HL-60 (cell line): ENCODE data around the gene HS6ST3.

ENCODE experiments used
- DNase-seq, 2 experiments: peaks; one replicate each; pipeline ENCODE4 v3.0.0-alpha.2; 2010 to 2020; ENCODE audit warnings: low read depth in 1 of 2, low spot score in 1 of 2
- H3K27ac ChIP-seq: fragments of 250-450 bp; sonication (Bioruptor Pico); replicated peaks from 2 replicates; pipeline ENCODE4 v1.5.1; 2020; ENCODE audit warnings: mild to moderate bottlenecking, moderate library complexity
- H3K27me3 ChIP-seq: fragments of 250-450 bp; sonication (Bioruptor Pico); 2 replicates; pipeline ENCODE4 v1.5.1; 2021; ENCODE audit warnings: mild to moderate bottlenecking, moderate library complexity; ENCODE audit not compliant: insufficient read depth, poor library complexity, severe bottlenecking
- H3K4me3 ChIP-seq: replicated peaks from 2 replicates; pipeline ENCODE4 v1.5.1; 2011; ENCODE audit warnings: mild to moderate bottlenecking, control low read depth, low read length; ENCODE audit not compliant: insufficient read depth
- CTCF ChIP-seq: IDR thresholded peaks from one replicate; pipeline ENCODE4 v1.5.1; 2011; ENCODE audit warnings: low read length, control low read depth, inconsistent platforms; ENCODE audit not compliant: insufficient read depth
- GABPA ChIP-seq: IDR thresholded peaks from 2 replicates; pipeline ENCODE4 v1.6.1; 2012; ENCODE audit warnings: low read depth
- POLR2AphosphoS5 ChIP-seq: IDR thresholded peaks from 2 replicates; pipeline ENCODE4 v1.6.1; 2012; ENCODE audit warnings: low read depth
- REST ChIP-seq: IDR thresholded peaks from 2 replicates; pipeline ENCODE4 v1.6.1; 2012; ENCODE audit warnings: low read depth; ENCODE audit not compliant: insufficient replicate concordance
- SPI1 ChIP-seq: IDR thresholded peaks from 2 replicates; pipeline ENCODE4 v1.6.1; 2012; ENCODE audit warnings: low read depth, mild to moderate bottlenecking, borderline replicate concordance

The HS6ST3 gene

GRCh38 chr13:96542986-96543385 is 453.1 kb downstream of the HS6ST3 start:
- TF ChIP-seq SPI1 = no peak
- no peak for DNase-seq
- Histone ChIP-seq H3K4me3 (no peak overlapping the region), H3K27ac (no peak overlapping the region), H3K27me3 (no peaks in the 10 kb centered on the region)

GRCh38 chr13:96544957-96545356 is 455.1 kb downstream of the HS6ST3 start:
- Histone ChIP-seq H3K27me3 (no peaks in the 10 kb centered on the region), H3K27ac (no peak overlapping the region), H3K4me3 (no peak overlapping the region)
- TF ChIP-seq GABPA = no peak
- no peak for TF ChIP-seq SPI1
- TF ChIP-seq REST = no peak
- TF ChIP-seq CTCF = no peak
- TF ChIP-seq POLR2AphosphoS5 = no peak
- no peak for DNase-seq

GRCh38 chr13:96546463-96546862 is 456.6 kb downstream of the HS6ST3 start:
- TF ChIP-seq REST (no peak), POLR2AphosphoS5 (no peak), CTCF (no peak), SPI1 (no peak), GABPA (no peak)

GRCh38 chr13:96551546-96551945 is 461.6 kb downstream of the HS6ST3 start:
- H3K4me3 ChIP-seq = no peak overlapping the region
- no peaks in the 10 kb centered on the region for H3K27me3 ChIP-seq
- TF ChIP-seq SPI1 (no peak), POLR2AphosphoS5 (no peak), REST (no peak), GABPA (no peak), CTCF (no peak)
- H3K27ac ChIP-seq = no peak overlapping the region
- DNase-seq = no peak

More at GRCh38 chr13:96546463-96546862, 456.6 kb downstream of the HS6ST3 start:
- Histone ChIP-seq H3K4me3 (no peak overlapping the region), H3K27me3 (no peaks in the 10 kb centered on the region), H3K27ac (no peak overlapping the region)
- no peak for DNase-seq
